Thyroid gland (tissue), 4 donors: ENCODE data around the gene LIMCH1. TPM values are rescaled to one million over a fixed set of nuclear protein-coding genes. Genes with fewer than 3 reads are reported as not detected.

ENCODE experiments used
- DNase-seq, 2 donors: peaks; one replicate each; pipeline ENCODE4 v3.0.0-alpha.2; 2019
- H3K27ac ChIP-seq, 3 donors: fragments of 200-600 bp; sonication (generic); 1 replicate in 2 of 3; 2 replicates in 1 of 3; pipeline ENCODE4 v1.5.1; 2016 to 2019; ENCODE audit warnings: mild to moderate bottlenecking in 1 of 3, moderate library complexity in 1 of 3
- H3K27me3 ChIP-seq: fragments of 200-600 bp; sonication (generic); one replicate; pipeline ENCODE4 v1.5.1; 2019
- H3K36me3 ChIP-seq, 2 donors: fragments of 200-600 bp; sonication (generic); one replicate each; pipeline ENCODE4 v1.5.1; 2016 to 2019
- H3K4me1 ChIP-seq, 2 donors: fragments of 200-600 bp; sonication (generic); one replicate each; pipeline ENCODE4 v1.5.1; 2017 to 2019
- H3K4me3 ChIP-seq, 3 donors: fragments of 200-600 bp; sonication (generic); replicated peaks in 1 of 3; 1 replicate in 2 of 3; 2 replicates in 1 of 3; pipeline ENCODE4 v1.5.1; 2016; ENCODE audit warnings: mild to moderate bottlenecking in 1 of 3
- H3K9me3 ChIP-seq: fragments of 200-600 bp; sonication (generic); one replicate; pipeline ENCODE4 v1.5.1; 2017
- POLR2A ChIP-seq, 2 donors: fragments of 450-650 bp; IDR thresholded peaks; one replicate each; pipeline ENCODE4 v1.6.1; 2017; ENCODE audit warnings: antibody characterized with exemption in 2 of 2, mild to moderate bottlenecking in 2 of 2, moderate library complexity in 1 of 2
- WGBS, 2 donors: methylation state at CpG; one replicate each; pipeline ENCODE4 v1.1.5; 2017; 5-methylcytosine and 5-hydroxymethylcytosine counted together
- intact Hi-C: fragments of 100-400 bp; cut with DNase I; formaldehyde crosslinking; loops from one replicate; pipeline ENCODE4 v1.15.1; 2023
- total RNA-seq, 4 donors: library from RNA; depleted of rRNA; stranded (reverse); fragments of >200 nt; gene quantifications; one replicate each; pipeline ENCODE4 v1.2.3, GENCODE V29; 2016
- TF ChIP-seq, protein P1 (sequence below), 6 experiments: fragments of 200-600 bp in 3 of 6; fragments of 450-650 bp in 3 of 6; sonication (generic) in 3 of 6; IDR thresholded peaks; one replicate each; pipeline ENCODE4 v1.5.1; 2016 to 2019; ENCODE audit warnings: antibody characterized with exemption in 6 of 6, mild to moderate bottlenecking in 2 of 6, inconsistent platforms in 1 of 6, moderate library complexity in 1 of 6

The LIMCH1 gene
- total RNA-seq, 4 donors from 2014 or later, result 136 to 267 (median 156) TPM

DNA sequence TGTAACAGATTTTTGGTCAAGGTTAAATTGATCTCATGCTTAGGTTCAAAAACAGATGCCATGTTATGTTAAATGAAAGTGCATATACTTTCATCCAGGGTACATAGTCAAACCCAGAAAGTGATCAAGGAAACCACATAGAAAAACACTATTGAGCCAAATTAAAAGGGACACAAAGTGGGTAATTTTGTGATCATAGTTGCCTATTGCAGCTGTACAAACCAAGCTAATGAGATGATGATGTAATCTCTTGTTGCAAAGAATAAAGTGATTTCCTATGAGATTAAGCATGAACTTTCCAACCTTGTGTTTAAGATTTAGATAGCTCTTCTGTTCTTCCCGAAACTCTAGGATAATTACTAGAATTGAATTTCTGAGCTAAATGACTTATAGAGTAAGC is 20.2 kb upstream of the LIMCH1 start:
- no peaks in the 10 kb centered on the region for H3K27me3 ChIP-seq
- DNase-seq, result no peak
- H3K4me3 ChIP-seq, result no peak overlapping the region
- WGBS, 2 donors, result 91 to 98% methylated on average over 1 of the region's 1 CpG
- TF ChIP-seq, protein P1, sequence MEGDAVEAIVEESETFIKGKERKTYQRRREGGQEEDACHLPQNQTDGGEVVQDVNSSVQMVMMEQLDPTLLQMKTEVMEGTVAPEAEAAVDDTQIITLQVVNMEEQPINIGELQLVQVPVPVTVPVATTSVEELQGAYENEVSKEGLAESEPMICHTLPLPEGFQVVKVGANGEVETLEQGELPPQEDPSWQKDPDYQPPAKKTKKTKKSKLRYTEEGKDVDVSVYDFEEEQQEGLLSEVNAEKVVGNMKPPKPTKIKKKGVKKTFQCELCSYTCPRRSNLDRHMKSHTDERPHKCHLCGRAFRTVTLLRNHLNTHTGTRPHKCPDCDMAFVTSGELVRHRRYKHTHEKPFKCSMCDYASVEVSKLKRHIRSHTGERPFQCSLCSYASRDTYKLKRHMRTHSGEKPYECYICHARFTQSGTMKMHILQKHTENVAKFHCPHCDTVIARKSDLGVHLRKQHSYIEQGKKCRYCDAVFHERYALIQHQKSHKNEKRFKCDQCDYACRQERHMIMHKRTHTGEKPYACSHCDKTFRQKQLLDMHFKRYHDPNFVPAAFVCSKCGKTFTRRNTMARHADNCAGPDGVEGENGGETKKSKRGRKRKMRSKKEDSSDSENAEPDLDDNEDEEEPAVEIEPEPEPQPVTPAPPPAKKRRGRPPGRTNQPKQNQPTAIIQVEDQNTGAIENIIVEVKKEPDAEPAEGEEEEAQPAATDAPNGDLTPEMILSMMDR (IDR thresholded peaks at IDR 0.05), result no peak
- no peak for TF ChIP-seq POLR2A (IDR thresholded peaks at IDR 0.05)
- intact Hi-C loops, result no loop called here
- no peaks in the 10 kb centered on the region for H3K9me3 ChIP-seq
- H3K4me1 ChIP-seq, result peaks cover 9 to 17% of the 10 kb centered on the region in 2 donors
- no peak overlapping the region for H3K27ac ChIP-seq
- no peaks in the 10 kb centered on the region for H3K36me3 ChIP-seq

DNA sequence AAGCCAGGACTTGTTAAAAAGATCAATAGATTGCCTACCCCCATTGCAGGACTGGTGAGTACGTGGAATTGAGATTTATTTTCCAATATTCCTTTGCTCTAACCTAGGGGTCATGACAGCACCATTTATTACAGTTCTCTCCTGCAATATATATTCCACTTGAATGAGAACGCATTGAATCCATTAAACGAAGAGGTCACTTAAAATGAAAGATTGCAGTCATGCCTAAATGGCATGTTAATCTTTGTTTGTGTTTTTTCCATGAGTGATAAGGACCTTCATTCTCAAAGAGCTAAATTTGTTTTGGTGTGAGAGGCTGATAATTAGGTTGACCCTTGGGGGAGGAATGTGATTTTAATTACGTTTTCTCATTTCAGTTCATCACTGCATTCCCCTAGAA is 13.5 kb upstream of the LIMCH1 start:
- 79 to 90% methylated on average over 4 of the region's 4 CpGs for whole genome bisulfite sequencing, 2 donors
- Histone ChIP-seq H3K27me3 (no peaks in the 10 kb centered on the region), H3K9me3 (no peaks in the 10 kb centered on the region), H3K4me1 (peaks cover 0 to 13% of the 10 kb centered on the region in 2 donors), H3K36me3 (no peaks in the 10 kb centered on the region), H3K27ac (no peak overlapping the region), H3K4me3 (no peak overlapping the region)
- intact Hi-C loops, result no loop called here
- no peak for TF ChIP-seq POLR2A (IDR thresholded peaks at IDR 0.05)
- TF ChIP-seq, protein P1 (IDR thresholded peaks at IDR 0.05), result no peak
- no peak for DNase-seq

DNA sequence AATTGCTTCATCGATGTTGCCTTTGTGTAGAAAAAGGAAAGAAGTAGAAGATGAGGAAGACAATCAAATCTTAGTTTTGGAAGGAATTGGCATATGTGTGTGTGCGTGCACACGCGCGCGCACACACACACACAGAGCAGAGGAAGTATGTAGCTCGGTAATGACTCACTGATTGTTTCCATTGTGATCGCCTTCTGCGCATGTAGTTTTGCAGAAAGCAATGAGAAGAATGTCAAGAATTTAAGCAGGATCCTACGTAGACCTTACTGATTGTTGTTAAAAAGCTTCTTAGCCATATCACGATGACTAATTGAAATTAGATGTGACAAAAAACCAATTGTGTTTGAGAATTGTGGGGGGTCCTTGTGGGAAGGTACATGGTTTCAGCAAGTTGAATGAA is 12.8 kb upstream of the LIMCH1 start:
- no peaks in the 10 kb centered on the region for H3K9me3 ChIP-seq
- peaks cover 0 to 13% of the 10 kb centered on the region in 2 donors for H3K4me1 ChIP-seq
- no peak overlapping the region for H3K27ac ChIP-seq
- no peak overlapping the region for H3K4me3 ChIP-seq
- H3K27me3 ChIP-seq, result no peaks in the 10 kb centered on the region
- intact Hi-C loops, result no loop called here
- no peak for DNase-seq
- no peaks in the 10 kb centered on the region for H3K36me3 ChIP-seq
- 79% methylated on average over 11 of the region's 11 CpGs for WGBS, 2 donors
- TF ChIP-seq POLR2A (IDR thresholded peaks at IDR 0.05), result no peak
- TF ChIP-seq, protein P1 (IDR thresholded peaks at IDR 0.05), result no peak

DNA sequence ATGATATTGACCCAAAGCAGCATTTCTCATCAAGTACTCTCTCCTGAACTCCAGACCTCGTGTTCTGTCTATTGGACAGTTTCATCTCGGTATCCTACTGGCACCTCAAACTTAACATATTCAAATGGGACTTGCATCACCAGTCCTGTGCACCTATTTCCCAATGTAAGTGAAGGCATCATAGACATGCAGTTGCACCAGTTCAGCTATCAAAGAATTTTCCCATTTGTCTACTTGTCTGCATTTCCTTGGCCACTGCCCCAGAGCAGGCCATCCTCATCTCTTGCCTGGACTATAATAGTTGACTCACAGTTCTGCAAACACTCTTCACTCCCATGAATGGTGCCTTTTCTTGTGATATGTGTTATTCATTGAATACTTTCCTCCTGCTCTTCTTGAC is 11.3 kb upstream of the LIMCH1 start:
- Histone ChIP-seq H3K4me3 (no peak overlapping the region), H3K4me1 (peaks cover 0 to 8% of the 10 kb centered on the region in 2 donors), H3K27me3 (no peaks in the 10 kb centered on the region), H3K9me3 (no peaks in the 10 kb centered on the region), H3K36me3 (no peaks in the 10 kb centered on the region), H3K27ac (no peak overlapping the region)
- no peak for DNase-seq
- TF ChIP-seq, protein P1 (IDR thresholded peaks at IDR 0.05), result no peak
- no peak for TF ChIP-seq POLR2A (IDR thresholded peaks at IDR 0.05)
- intact Hi-C loops, result no loop called here
- 95 to 97% methylated on average over 2 of the region's 2 CpGs for WGBS, 2 donors

DNA sequence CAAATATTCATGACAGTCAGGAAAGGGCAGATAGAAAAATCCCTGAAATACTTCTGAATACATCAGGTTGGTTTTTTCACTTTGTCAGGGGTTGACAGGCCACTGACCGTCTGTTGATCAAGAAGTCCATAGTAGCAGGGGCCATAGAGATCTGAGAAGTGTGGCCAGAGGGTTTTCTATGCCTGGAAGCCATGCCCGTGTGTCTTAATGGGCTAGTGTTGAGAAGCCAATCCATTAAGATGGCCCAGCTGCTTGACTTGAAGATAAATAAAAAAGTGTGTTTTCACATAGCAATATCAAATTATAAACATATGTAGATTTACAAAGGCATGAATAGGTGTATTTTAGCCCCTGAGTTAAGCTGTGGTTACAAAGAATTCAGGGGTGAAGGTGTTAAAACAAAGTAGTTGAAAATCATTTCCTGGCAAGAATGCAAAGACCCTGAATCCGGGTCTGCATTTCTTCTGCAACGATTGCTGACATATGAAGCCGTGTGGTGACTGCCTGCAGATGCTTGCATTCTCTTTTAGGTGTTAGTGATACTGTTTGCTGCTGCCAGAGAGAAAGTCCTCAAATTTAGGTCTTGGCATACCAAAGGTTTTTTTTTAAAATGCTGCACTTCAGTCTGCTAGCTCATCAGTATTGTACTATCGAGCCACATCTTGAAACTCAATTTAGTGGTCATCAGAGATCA is 9.3 kb upstream of the LIMCH1 start:
- intact Hi-C loops, result no loop called here
- DNase-seq, result no peak
- H3K36me3 ChIP-seq, result no peaks in the 10 kb centered on the region
- H3K4me3 ChIP-seq, result no peak overlapping the region
- H3K9me3 ChIP-seq, result no peaks in the 10 kb centered on the region
- H3K27ac ChIP-seq, result no peak overlapping the region
- 62 to 69% methylated on average over 6 of the region's 6 CpGs for WGBS, 2 donors
- TF ChIP-seq POLR2A (IDR thresholded peaks at IDR 0.05), result no peak
- TF ChIP-seq, protein P1 (IDR thresholded peaks at IDR 0.05), result no peak
- no peaks in the 10 kb centered on the region for H3K27me3 ChIP-seq
- H3K4me1 ChIP-seq, result peaks cover 0 to 2% of the 10 kb centered on the region in 2 donors
